GM12865 (cell line): ENCODE results near the gene SCIMP.
"Not testable (repeated sequence)": the region's sequence is repeated elsewhere in the genome, so short reads cannot be mapped to it uniquely, and the experiment has no call there.

Experiments
- DNase-seq: peaks from one replicate; pipeline ENCODE4 v3.0.0; 2010; ENCODE audit warnings: low read depth
- H3K4me3 ChIP-seq: 2 replicates; pipeline ENCODE4 v1.5.1; 2011; ENCODE audit warnings: mild to moderate bottlenecking, low read depth, low read length, control low read depth
- CTCF ChIP-seq: IDR thresholded peaks from 2 replicates; pipeline ENCODE4 v1.5.1; 2011; ENCODE audit warnings: low read length, control low read depth, low read depth, inconsistent platforms; ENCODE audit not compliant: insufficient read depth; ENCODE audit errors: missing control alignments

Gene SCIMP

GRCh38 chr17:5249615-5250014 is 15.0 kb upstream of the SCIMP start:
- DNase-seq, result peak; percentile 88
- peak; percentile 62 for TF ChIP-seq CTCF
- no peak overlapping the region for H3K4me3 ChIP-seq

- no peak for DNase-seq
- no peak overlapping the region for H3K4me3 ChIP-seq
- TF ChIP-seq CTCF, result no peak
Observed at GRCh38 chr17:5248821-5249479, 14.3 kb upstream of the SCIMP start.

GRCh38 chr17:5247621-5248020 is 13.0 kb upstream of the SCIMP start:
- H3K4me3 ChIP-seq, result no peak overlapping the region
- TF ChIP-seq CTCF, result no peak
- no peak for DNase-seq

- 0 out of 2 replicates have a peak overlapping the region, but pooled peaks have one; percentile 12 for H3K4me3 ChIP-seq
- TF ChIP-seq CTCF, result no peak
- peak; percentile 84 for DNase-seq
Observed at GRCh38 chr17:5241861-5242671, 7.4 kb upstream of the SCIMP start.

GRCh38 chr17:5239769-5240168 is 5.1 kb upstream of the SCIMP start:
- H3K4me3 ChIP-seq, DNase-seq: not testable (repeated sequence)

GRCh38 chr17:5238333-5238732 is 3.7 kb upstream of the SCIMP start:
- peak; percentile 27 for DNase-seq
- TF ChIP-seq CTCF, result no peak
- H3K4me3 ChIP-seq, result no peak overlapping the region

GRCh38 chr17:5237541-5238016 is 2.9 kb upstream of the SCIMP start:
- peak overlapping the region; percentile 73 for H3K4me3 ChIP-seq
- TF ChIP-seq CTCF, result peak; percentile 83
- DNase-seq, result peak; percentile 96
